GM21786 (cell line): ENCODE results near the gene ATXN1.
A peak's percentile ranks its signal among the peaks of the same experiment; 100 is the strongest.

Experiments used
- ATAC-seq: cut with Tn5 transposase; IDR thresholded peaks from one replicate; pipeline ENCODE4 v1.9.1; 2021; ENCODE audit not compliant: unreplicated experiment

Gene ATXN1

DNA sequence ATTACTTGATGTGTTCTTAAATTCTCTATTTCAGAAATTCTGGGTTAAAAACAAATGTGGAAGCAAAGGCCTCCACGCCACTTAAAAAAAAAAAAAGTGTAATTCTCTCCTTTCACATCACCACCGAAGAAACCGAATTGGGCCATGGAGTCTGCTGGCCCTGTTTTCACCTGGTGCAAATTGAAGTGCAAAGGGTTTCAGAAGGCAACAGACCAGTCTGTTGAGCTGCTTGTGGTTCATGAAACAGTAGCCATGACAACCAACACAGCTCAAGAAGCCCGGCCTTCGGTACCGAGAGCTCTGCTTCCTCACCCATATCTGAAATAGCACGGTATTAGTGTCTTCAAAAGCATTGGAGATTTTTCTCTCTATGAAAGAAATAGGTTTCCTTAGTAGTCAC is 459.7 kb downstream of the ATXN1 start:
- peak; percentile 59 for ATAC-seq

DNA sequence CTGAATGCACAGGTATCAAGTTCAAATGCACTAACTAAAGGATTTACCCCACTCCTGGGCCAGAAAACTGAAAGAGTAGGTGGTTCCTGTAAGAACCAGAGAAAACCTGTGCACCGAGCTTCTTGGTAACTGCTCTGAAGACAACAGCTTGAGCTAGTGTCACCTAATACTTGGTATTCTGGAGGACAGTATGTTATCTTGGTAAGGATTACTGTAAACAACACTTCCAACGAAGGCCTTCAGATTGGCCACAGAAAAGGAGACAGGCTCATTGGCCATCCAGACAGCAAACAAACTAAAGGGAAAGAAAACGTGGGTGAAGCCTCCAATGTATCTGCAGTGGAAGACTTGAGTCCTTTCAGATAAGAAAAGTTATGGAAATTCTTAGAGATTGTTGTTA is 461.4 kb downstream of the ATXN1 start:
- ATAC-seq = no peak

DNA sequence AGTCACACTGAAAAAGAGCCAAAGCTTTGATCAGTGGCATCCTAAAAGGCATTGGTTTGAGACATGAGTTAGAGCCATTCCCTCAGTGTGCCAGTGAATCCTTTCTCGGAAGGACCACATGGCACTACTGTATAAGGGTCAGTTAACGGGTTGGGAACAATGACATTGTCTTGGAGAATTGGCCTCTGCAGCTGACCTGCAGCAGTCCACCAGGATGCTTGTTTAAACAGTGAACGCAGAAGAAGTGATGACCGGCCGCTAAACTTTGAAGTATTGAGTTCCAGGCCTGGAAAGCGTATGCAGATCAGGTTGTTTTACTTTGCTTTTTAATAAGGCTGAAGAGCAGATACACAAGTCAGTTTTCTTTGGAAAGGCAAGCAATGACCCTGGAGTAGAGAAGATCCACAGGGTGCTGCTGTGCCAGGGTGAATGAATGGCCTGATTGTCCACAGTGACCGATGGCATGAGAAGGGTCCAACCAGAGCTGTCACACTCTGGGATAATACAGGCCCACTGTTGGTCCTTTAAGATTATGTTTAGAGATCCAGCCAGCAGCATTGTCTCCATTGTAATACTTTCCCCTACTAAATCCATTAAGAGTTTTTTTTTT is 465.1 kb downstream of the ATXN1 start:
- no peak for ATAC-seq

DNA sequence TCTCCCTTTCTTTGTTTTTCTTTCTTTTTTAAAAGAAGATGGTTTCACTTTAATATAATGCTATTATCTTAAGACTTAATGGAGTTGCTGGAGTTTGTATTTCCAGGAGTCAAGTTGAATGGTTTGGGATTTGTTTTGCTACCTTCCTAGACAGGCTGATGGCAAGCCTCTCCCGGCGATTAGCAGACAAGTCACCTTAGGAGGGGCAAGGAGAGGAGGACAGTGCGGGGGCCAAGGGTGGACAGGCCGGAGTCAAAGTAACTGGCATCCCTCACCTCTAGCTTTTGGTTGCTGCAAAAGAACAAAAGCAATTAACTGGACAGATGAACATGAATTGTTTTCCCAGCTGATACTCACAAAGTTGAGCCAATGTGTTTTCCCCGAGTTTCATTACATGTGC is 465.8 kb downstream of the ATXN1 start:
- ATAC-seq = no peak

GRCh38 chr6:16295060-16295459 is 466.2 kb downstream of the ATXN1 start:
- ATAC-seq = no peak

DNA sequence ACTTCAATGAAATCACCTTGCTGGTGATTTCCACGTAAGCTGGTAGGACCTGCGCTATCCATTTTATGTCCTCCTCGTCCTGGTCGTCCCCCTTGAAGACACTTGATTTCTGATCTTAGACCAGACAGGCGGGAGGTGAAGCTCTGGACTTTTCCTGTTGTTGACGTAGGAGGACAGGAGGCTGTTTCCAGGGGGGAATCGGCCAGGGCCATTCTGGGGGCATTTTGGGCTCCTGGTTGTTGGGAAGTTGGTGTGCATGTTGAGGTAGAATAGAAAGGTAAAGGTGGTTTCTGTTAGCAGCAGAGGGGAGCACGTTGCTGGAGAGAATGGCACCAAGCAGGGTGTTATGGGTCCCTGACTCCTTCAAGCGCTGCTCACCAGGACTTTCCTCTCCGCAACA is 466.9 kb downstream of the ATXN1 start:
- ATAC-seq = no peak

- no peak for ATAC-seq
Measured at GRCh38 chr6:16292942-16293341, 468.3 kb downstream of the ATXN1 start.

DNA sequence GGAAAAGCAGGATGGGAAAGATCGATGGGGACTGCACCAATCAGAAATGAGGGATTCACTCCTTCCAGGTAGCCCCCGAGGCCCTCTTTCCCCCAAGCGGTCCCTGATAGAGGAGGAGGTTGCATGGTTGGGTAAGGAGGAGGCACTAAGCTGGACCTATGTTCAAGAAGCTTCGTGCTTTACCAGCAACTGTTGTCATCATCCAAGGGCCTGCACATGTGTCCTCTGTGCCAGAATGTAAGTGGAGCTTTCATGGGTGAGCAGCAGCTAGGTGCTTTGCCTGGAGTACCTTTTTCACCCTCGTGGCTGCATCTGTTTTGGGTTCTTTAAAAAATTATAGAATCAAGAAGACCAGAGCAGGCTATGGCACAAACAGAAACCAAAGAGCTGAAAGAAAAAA is 468.8 kb downstream of the ATXN1 start:
- ATAC-seq = no peak

GRCh38 chr6:16291739-16292138 is 469.5 kb downstream of the ATXN1 start:
- no peak for ATAC-seq

DNA sequence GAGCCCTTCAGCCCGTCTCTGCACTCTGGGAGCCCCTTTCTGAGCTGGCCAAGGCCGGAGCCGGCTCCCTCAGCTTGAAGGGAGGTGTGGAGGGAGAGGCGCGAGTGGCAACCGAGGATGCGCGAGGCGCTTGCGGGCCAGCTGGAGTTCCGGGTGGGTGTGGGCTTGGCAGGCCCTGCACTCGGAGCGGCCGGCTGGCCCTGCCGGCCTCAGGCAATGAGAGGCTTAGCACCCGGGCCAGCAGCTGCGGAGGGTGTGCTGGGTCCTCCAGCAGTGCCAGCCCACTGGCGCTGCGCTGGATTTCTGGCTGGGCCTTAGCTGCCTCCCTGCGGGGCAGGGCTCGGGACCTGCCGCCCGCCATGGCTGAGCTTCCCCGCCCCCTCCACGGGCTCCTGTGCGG is 473.1 kb downstream of the ATXN1 start:
- ATAC-seq = no peak

- ATAC-seq = no peak
Measured at GRCh38 chr6:16286151-16286522, 475.1 kb downstream of the ATXN1 start.

GRCh38 chr6:16285467-16286150 is 475.7 kb downstream of the ATXN1 start:
- no peak for ATAC-seq

- ATAC-seq = no peak
Measured at GRCh38 chr6:16284472-16284871, 476.8 kb downstream of the ATXN1 start.

DNA sequence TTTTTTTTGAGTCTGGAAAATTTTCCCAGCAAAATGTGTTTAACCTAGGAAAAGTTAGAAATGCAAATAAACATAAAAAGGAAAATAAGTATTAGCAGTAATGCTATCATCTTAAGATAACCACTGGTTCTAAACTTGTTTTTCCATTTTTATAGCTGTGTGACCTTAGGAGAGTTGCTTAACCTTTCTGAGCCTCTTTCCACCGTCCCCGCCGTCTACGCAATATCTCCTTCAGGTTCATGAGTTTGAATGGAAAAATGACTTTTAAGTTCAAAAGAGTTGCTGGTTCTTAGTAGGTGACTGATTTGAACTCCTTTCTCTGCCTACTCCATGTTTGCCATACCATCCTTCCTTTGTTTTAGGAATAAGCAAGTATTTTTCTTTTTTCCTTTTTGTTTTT is 478.9 kb downstream of the ATXN1 start:
- no peak for ATAC-seq

GRCh38 chr6:16279243-16279642 is 482.0 kb downstream of the ATXN1 start:
- ATAC-seq = no peak

DNA sequence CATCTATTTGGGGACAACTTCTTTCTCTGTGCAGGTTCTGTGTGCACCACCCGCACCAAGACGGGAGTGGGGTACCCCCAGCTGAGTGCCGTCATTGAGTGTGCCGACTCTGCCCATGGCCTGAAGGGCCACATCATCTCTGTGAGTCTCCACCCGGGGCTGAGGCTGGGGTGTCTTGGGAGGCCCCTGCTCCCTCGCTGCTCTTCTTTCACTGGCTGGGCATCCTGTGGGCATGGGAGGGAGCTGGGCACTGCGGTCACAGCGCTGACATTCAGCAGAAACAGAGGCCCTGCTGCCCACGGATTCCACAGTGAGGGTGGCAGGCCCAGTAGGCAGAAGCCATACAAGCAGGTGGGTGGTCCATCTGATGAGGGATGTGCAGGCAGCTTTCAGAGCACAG is 482.5 kb downstream of the ATXN1 start:
- ATAC-seq = no peak

DNA sequence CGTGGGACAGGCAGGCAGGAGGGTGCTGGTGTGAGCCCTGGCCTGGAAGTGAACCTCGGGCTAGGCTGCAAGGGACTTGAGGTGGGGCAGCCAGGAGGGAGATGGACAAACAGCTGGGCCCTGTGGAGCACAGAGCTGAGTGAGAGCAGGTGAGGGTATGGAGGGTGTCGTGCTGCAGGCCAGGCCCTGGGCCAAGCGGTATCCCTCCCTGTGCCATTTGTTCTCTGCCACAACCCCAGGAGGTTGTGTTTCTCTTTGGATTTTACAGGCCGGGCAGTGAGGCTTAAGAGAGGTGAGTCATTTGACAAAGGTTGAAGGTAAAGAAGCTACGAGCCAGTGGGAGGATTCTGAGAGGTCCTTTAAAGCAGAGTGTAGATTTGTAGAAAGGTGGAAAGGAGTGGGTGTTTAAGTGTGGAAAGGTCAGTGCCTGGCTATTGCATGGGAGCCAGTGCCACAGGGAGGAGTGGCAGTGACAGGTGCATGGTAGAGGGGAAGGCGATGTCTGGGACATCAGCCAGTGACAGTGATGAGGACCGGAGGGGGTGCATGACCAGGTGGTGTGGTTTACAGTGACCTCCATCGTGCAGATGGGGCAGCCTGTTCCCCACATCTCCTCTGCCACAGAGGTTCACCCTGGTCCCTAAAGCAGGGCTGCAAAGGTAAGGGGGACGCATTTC is 483.1 kb downstream of the ATXN1 start:
- ATAC-seq = no peak

GRCh38 chr6:16277101-16277981 is 483.9 kb downstream of the ATXN1 start:
- ATAC-seq = peak; percentile 65

GRCh38 chr6:16274885-16275589 is 486.2 kb downstream of the ATXN1 start:
- ATAC-seq = no peak

- ATAC-seq = no peak
Measured at GRCh38 chr6:16274483-16274882, 486.8 kb downstream of the ATXN1 start.

DNA sequence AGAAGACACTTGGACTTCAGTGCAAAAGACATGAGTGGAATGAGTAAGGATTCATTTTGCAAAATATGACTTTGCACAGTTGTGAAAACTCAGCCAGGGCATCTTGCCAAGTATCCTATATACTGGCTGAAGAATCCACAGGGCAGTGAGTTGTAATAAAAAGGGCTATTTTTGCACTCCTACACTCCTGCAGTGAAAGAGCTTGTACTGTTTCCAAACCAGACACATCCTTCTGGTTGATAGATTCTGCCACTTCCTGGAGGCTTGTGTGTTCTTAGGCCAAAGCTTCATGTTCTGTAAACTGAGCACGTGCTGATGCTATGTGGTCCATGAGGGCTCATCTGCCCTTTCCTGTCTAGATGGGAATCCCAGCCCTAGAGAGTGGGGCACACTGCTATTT is 488.0 kb downstream of the ATXN1 start:
- ATAC-seq = no peak
